Posterior vena cava (tissue), 2 donors: ENCODE data around the gene MYH14. TPM values are rescaled to one million over a fixed set of nuclear protein-coding genes. Genes with fewer than 3 reads are reported as not detected.

Experiments used
- DNase-seq: peaks from one replicate; pipeline ENCODE4 v3.0.0-alpha.2; 2020; ENCODE audit warnings: low spot score
- intact Hi-C, 2 donors: fragments of 100-400 bp; cut with DNase I; formaldehyde crosslinking; loops; one replicate each; pipeline versions ENCODE4 v1.14.1 to v1.14.2; 2022 to 2023
- total RNA-seq, 2 donors: library from RNA; stranded (reverse); fragmentation: NEBNext Ultra II Directional; extraction: Animal tissue kit (Norgen Biotek cat#: 25700); gene quantifications; one replicate each; pipeline ENCODE4 v1.2.1, GENCODE V29; 2021
- donor health status: DM: yes; HTN: yes; CAD: no.
- donor health status: DM: yes; HTN: yes; CAD: no.

The MYH14 gene
- total RNA-seq, 2 donors from 2014 or later = 0.60 to 0.62 TPM

GRCh38 chr19:50277966-50278580 lies 74.7 kb downstream of the MYH14 start:
- intact Hi-C loops = no loop called here
- DNase-seq = no peak

GRCh38 chr19:50280074-50280473 lies 76.7 kb downstream of the MYH14 start:
- peak; percentile 66 for DNase-seq
- intact Hi-C loops = no loop called here

- intact Hi-C loops = no loop called here
- DNase-seq = peak; percentile 24
These were observed 77.6 kb downstream of the MYH14 start for GRCh38 chr19:50280983-50281382.

- intact Hi-C loops = no loop called here
These were observed 78.1 kb downstream of the MYH14 start for GRCh38 chr19:50281491-50281890.

GRCh38 chr19:50285833-50286232 lies 82.4 kb downstream of the MYH14 start:
- intact Hi-C loops = no loop called here
- DNase-seq = no peak

More at GRCh38 chr19:50281491-50281890, 78.1 kb downstream of the MYH14 start:
- peak; percentile 26 for DNase-seq

- DNase-seq = peak; percentile 71
- intact Hi-C loops = no loop called here
These were observed 83.0 kb downstream of the MYH14 start for GRCh38 chr19:50286443-50286842.

- no peak for DNase-seq
These were observed 83.9 kb downstream of the MYH14 start for GRCh38 chr19:50287331-50287730.

GRCh38 chr19:50288954-50289353 lies 85.5 kb downstream of the MYH14 start:
- intact Hi-C loops = no loop called here
- DNase-seq = no peak

More at GRCh38 chr19:50287331-50287730, 83.9 kb downstream of the MYH14 start:
- intact Hi-C loops = no loop called here

GRCh38 chr19:50290011-50290410 lies 86.6 kb downstream of the MYH14 start:
- no peak for DNase-seq
- intact Hi-C loops = no loop called here

- DNase-seq = peak; percentile 55
- intact Hi-C loops = no loop called here
These were observed 87.4 kb downstream of the MYH14 start for GRCh38 chr19:50290775-50291174.

GRCh38 chr19:50292216-50292827 lies 88.9 kb downstream of the MYH14 start:
- DNase-seq = peak; percentile 43

GRCh38 chr19:50293263-50294004 lies 90.0 kb downstream of the MYH14 start:
- peak; percentile 62 for DNase-seq
- intact Hi-C loops = no loop called here

More at GRCh38 chr19:50292216-50292827, 88.9 kb downstream of the MYH14 start:
- intact Hi-C loops = no loop called here

GRCh38 chr19:50300051-50300450 lies 96.6 kb downstream of the MYH14 start:
- intact Hi-C loops = no loop called here
- peak; percentile 12 for DNase-seq

- DNase-seq = peak; percentile 5
- intact Hi-C loops = no loop called here
These were observed 97.6 kb downstream of the MYH14 start for GRCh38 chr19:50300814-50301606.

GRCh38 chr19:50301607-50301971 lies 98.2 kb downstream of the MYH14 start:
- peak; percentile 40 for DNase-seq
- intact Hi-C loops = no loop called here

GRCh38 chr19:50303558-50303957 lies 100.1 kb downstream of the MYH14 start:
- DNase-seq = no peak
- intact Hi-C loops = no loop called here

- intact Hi-C loops = no loop called here
- peak; percentile 44 for DNase-seq
These were observed 105.6 kb downstream of the MYH14 start for GRCh38 chr19:50308991-50309390.

GRCh38 chr19:50309396-50310125 lies 106.1 kb downstream of the MYH14 start:
- intact Hi-C loops = no loop called here

More at GRCh38 chr19:50309396-50310125, 106.1 kb downstream of the MYH14 start:
- peak; percentile 49 for DNase-seq
